Body of pancreas (tissue), 4 donors: Measurements from ENCODE around the gene RBM26.

Experiments
- CTCF ChIP-seq, 7 experiments: fragments of 450-650 bp in 4 of 7; fragments of 200-600 bp in 3 of 7; sonication (generic) in 3 of 7; IDR thresholded peaks; one replicate each; pipeline ENCODE4 v1.5.1; 2016 to 2019; ENCODE audit warnings: antibody characterized with exemption in 7 of 7
- POLR2A ChIP-seq, 3 donors: fragments of 450-650 bp; IDR thresholded peaks; one replicate each; pipeline ENCODE4 v1.6.1; 2016; ENCODE audit warnings: antibody characterized with exemption in 3 of 3, mild to moderate bottlenecking in 2 of 3

- no peak for TF ChIP-seq CTCF (IDR thresholded peaks at IDR 0.05)
- TF ChIP-seq POLR2A (IDR thresholded peaks at IDR 0.05): no peak
Observed at GRCh38 chr13:79341202-79341601, 64.9 kb downstream of the RBM26 start.
